Measurements from ENCODE around the gene NPDC1. TPM values are rescaled to one million over a fixed set of nuclear protein-coding genes. Genes with fewer than 3 reads are reported as not detected.

Gene NPDC1
- polyA plus RNA-seq, 3 donors = 0.51 to 2.7 TPM; not detected in 1

DNA sequence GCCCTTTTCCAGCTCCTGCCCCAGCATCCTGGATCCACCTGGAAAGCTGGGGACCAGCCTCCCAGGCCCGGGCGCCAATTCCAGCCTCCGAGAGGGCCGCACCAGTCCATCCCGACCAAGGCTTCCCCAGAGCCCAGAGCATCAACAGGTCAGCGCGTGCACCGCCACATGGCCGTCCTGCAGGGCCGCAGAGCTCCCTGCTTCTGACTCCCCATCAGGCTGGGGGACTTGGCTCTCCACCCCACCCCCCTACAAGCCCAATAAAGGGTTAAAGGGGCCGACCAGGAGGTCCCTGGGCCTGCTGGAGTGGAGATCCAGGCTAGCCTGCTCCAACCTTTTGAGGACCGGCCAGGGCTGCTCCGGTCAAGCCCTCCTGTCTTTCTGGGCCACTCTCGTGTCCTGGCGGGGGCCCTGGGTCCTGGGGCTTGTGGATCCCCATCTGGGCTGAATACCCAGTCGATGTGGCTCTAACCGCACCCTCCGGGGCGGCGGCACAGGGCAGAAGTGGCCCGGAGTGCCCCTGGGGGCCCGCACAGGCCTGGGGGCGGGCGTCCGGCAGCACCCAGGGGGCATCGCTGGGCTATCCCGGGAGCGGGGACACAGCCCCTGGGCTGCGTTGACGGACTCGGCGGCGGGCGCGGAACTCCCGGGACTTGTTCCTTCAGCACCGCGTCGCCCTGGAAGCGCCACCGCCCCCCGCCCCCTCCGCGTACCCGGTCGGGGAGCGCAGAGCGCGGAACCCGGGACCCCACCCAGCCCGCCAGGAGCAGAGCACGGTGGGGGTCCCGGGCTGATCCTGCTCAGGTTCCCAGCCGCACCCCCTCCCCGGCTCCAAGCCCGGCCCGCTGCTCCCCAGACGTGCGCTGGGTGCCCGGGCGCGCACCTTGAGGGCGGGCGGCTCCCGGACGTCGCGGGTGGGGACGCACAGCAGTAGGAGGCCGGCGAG is 7.3 kb upstream of the NPDC1 start:
- H3K4me3 ChIP-seq (replicated peaks in 1 of 3; ENCODE audit: low read depth in 2 of 3, low read length in 3 of 3) = no peak overlapping the region
- intact Hi-C loops (cut with micrococcal nuclease) = loop anchor here in 1 of 2 donors (1.0 kb wide), 1 partner anchor 10 kb away; no protein-coding TSS in a partner anchor
- Mint-ChIP-seq H3K27ac (no peak overlapping the region), H3K27me3 (ENCODE audit: low read depth in 3 of 3) (peaks cover 51 to 80% (median 64%) of the 10 kb centered on the region in 3 donors), H3K9me3 (peaks cover 0 to 3% (median 0%) of the 10 kb centered on the region in 7 donors), H3K36me3 (no peaks in the 10 kb centered on the region), H3K4me3 (peak overlapping the region in 1 of 2 donors; percentile 74), H3K4me1 (peaks cover 8% of the 10 kb centered on the region)
- TF ChIP-seq, protein P1, sequence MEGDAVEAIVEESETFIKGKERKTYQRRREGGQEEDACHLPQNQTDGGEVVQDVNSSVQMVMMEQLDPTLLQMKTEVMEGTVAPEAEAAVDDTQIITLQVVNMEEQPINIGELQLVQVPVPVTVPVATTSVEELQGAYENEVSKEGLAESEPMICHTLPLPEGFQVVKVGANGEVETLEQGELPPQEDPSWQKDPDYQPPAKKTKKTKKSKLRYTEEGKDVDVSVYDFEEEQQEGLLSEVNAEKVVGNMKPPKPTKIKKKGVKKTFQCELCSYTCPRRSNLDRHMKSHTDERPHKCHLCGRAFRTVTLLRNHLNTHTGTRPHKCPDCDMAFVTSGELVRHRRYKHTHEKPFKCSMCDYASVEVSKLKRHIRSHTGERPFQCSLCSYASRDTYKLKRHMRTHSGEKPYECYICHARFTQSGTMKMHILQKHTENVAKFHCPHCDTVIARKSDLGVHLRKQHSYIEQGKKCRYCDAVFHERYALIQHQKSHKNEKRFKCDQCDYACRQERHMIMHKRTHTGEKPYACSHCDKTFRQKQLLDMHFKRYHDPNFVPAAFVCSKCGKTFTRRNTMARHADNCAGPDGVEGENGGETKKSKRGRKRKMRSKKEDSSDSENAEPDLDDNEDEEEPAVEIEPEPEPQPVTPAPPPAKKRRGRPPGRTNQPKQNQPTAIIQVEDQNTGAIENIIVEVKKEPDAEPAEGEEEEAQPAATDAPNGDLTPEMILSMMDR (IDR thresholded peaks at IDR 0.05) = no peak
- peak overlapping the region; percentile 54 for H3K4me2 ChIP-seq (replicated peaks; ENCODE audit: extremely low read depth, low read length, poor library complexity, severe bottlenecking)
- WGBS (ENCODE audit: insufficient coverage) = 10% methylated on average over 69 of the region's 71 CpGs
- H3K79me2 ChIP-seq (ENCODE audit: insufficient read depth, low read length) = no peaks in the 10 kb centered on the region
- no peaks in the 10 kb centered on the region for H3K36me3 ChIP-seq (replicated peaks in 1 of 2; ENCODE audit: control insufficient read depth in 1 of 2, insufficient read depth in 2 of 2, low read length in 2 of 2)
- no peak overlapping the region for H3K9ac ChIP-seq (ENCODE audit: insufficient read depth, low read length, poor library complexity, severe bottlenecking)
- H3K27me3 ChIP-seq (ENCODE audit: control insufficient read depth in 2 of 2, insufficient read depth in 2 of 2, low read length in 2 of 2) = peaks cover 17 to 66% of the 10 kb centered on the region in 2 donors
- H4K20me1 ChIP-seq (ENCODE audit: insufficient read depth, low read length) = no peaks in the 10 kb centered on the region
- H3K27ac ChIP-seq (ENCODE audit: low read depth in 1 of 2, low read length in 2 of 2) = no peak overlapping the region
- peaks cover 0 to 5% of the 10 kb centered on the region in 2 donors for H3K9me3 ChIP-seq (replicated peaks in 1 of 2; ENCODE audit: control insufficient read depth in 1 of 2, insufficient read depth in 1 of 2, low read length in 2 of 2)
- no peak for DNase-seq
- peaks cover 0 to 10% of the 10 kb centered on the region in 2 donors for H3K4me1 ChIP-seq (ENCODE audit: control insufficient read depth in 1 of 2, insufficient read depth in 2 of 2, low read length in 2 of 2)
- no peak overlapping the region for H2AFZ ChIP-seq (ENCODE audit: insufficient read depth, low read depth, low read length, poor library complexity, severe bottlenecking)

- TF ChIP-seq, protein P1 (IDR thresholded peaks at IDR 0.05) = no peak
- Mint-ChIP-seq H3K36me3 (no peaks in the 10 kb centered on the region), H3K9me3 (peaks cover 0 to 6% (median 0%) of the 10 kb centered on the region in 7 donors), H3K4me1 (peaks cover 6% of the 10 kb centered on the region), H3K27ac (no peak overlapping the region), H3K27me3 (ENCODE audit: low read depth in 3 of 3) (peaks cover 61 to 90% (median 71%) of the 10 kb centered on the region in 3 donors), H3K4me3 (peak overlapping the region in 1 of 2 donors; percentile 74)
- DNase-seq = no peak
- Histone ChIP-seq H3K4me1 (ENCODE audit: control insufficient read depth in 1 of 2, insufficient read depth in 2 of 2, low read length in 2 of 2) (peaks cover 0 to 10% of the 10 kb centered on the region in 2 donors), H3K36me3 (replicated peaks in 1 of 2; ENCODE audit: control insufficient read depth in 1 of 2, insufficient read depth in 2 of 2, low read length in 2 of 2) (no peaks in the 10 kb centered on the region), H3K27ac (ENCODE audit: low read depth in 1 of 2, low read length in 2 of 2) (no peak overlapping the region), H3K27me3 (ENCODE audit: control insufficient read depth in 2 of 2, insufficient read depth in 2 of 2, low read length in 2 of 2) (peaks cover 18 to 75% of the 10 kb centered on the region in 2 donors), H4K20me1 (ENCODE audit: insufficient read depth, low read length) (no peaks in the 10 kb centered on the region), H3K79me2 (ENCODE audit: insufficient read depth, low read length) (no peaks in the 10 kb centered on the region), H2AFZ (ENCODE audit: insufficient read depth, low read depth, low read length, poor library complexity, severe bottlenecking) (no peak overlapping the region), H3K9me3 (replicated peaks in 1 of 2; ENCODE audit: control insufficient read depth in 1 of 2, insufficient read depth in 1 of 2, low read length in 2 of 2) (peaks cover 0 to 9% of the 10 kb centered on the region in 2 donors), H3K9ac (ENCODE audit: insufficient read depth, low read length, poor library complexity, severe bottlenecking) (no peak overlapping the region), H3K4me3 (replicated peaks in 1 of 3; ENCODE audit: low read depth in 2 of 3, low read length in 3 of 3) (no peak overlapping the region), H3K4me2 (replicated peaks; ENCODE audit: extremely low read depth, low read length, poor library complexity, severe bottlenecking) (no peak overlapping the region)
- no CpG with 5 or more reads among the region's 8 CpGs for WGBS (ENCODE audit: insufficient coverage)
- intact Hi-C loops (cut with micrococcal nuclease) = loop anchor here in 1 of 2 donors (1.0 kb wide), 1 partner anchor 9 kb away; no protein-coding TSS in a partner anchor
Observed at GRCh38 chr9:137052293-137052692, 6.3 kb upstream of the NPDC1 start.

Measured in CD14-positive monocyte (primary cell).